Measurements from ENCODE around the gene ATMIN.

Gene ATMIN

DNA sequence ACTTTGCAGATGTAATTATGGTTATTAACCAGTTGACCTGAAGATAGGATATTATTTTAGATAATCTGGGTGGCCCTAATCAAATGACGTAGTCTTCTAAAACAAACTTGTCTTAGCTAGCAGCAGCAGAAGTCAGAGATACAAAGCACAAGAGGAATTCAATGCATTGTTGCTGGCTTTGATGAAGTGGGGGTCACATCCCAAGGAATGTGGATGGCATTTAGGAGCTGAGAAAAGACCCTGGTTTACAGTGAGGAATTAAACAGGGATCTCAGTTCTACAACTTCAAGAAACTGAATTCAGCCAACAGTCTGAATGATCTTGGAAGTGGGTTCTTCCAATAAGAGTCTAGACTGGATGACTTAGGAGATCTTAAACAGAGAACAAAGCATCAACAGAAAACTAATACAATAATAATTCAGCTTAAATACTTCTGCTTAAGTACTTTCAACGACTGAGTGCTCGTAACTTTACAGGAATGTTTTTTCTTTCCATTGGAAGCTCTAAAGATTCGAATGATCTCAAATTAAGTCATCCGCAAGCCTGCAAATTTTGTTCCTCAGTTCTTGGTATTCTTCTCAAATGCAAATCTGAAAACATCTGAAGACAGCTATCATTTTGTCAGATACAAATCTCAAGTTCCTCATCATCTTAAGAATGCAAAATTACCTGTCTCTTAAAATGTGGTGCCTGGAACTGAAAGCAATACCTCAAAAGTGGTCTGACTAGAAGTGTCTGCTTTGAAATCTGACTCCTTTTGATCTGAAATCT lies 38.1 kb downstream of the ATMIN start:
- no peak for DNase-seq

DNA sequence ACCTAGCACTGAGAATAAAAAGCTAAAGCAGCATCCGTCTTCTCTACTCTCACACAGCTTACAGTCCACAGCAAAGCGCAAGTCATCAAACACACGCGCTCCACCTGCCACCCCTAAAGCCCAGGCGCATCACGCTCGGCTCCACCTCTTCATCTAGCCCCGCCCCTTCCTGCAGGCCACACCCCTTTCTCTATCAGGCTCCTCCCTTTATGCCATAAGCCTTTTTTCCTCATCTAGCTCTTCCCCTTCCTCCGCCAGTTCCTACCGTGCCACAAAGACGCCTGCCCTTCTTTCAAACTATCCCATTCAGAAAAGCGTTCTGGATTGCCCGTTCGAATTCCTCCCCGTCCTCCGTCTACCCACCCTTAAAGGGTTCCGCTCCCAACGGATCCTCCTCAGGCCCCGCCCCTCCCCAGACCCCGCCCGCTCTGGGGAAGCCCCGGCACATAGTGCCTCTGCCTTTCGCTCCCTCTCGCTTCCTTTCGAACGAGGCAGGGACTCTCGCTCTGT lies 41.0 kb downstream of the ATMIN start:
- DNase-seq: peak; percentile 66

DNA sequence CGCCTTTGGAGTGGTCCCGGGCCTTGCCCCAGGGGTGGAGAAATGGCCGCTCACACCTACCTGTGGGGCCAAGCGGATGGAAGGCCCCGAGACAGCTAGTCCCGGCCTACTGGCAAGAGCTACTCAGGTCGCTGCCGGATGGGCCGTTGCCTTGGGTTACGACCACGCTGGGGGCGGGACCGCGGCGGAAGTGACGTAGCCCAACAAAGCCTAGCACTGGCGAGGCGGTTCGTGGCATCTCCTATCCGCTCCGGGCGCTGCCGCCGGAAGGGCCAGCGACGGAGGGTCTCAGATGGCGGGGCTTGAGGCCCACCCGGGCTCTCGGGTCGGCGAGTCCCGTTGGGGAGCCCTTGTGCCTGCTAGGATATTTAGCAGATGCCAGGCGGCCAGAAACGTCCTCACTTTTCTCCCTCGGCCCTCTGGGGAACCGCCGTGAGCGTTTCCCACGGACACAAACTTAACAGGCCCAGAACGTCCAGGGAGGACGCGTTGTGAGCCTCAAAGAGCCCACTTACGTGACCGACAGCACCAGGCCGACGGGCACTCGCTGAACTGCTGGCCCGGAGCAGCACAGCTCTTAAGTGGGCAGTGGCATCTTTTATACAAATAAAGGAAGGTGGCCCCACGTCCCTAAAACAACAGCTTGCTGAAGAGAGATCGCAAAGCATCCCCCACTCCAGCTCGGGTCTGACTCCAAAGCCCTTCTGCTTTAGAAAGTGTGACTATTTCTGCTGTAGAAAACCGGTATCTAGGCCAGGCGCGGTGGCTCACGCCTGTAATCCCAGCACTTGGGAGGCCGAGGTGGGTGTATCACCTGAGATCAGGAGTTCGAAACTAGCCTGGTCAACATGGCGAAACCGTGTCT lies 41.7 kb downstream of the ATMIN start, which contains the start of gene C16orf46:
TSS of gene C16orf46 (minus strand) at position 163 of the 865 bp plus-strand sequence. CDS start 13,283 bp downstream, outside the sequence.
- DNase-seq: peak; percentile 66

DNA sequence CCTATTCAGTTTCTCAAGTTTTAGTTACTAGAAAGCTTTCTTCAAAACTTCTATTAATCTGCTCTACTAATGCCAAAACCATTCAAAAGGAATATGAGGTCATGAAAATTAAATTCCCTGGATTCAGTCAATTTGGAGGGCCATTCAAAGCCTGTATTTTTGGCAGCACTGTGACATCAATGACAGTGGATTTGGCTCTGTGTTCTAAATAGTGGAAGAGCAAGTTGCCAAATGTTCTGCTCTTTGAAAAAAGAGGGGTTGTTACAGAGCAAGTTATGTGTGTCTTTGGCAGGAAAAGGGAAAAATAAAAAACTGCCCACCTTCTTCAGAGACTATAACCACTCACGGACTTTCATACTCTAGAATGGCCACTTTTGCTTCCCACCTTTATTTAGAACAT lies 44.6 kb downstream of the ATMIN start:
- DNase-seq: no peak

DNA sequence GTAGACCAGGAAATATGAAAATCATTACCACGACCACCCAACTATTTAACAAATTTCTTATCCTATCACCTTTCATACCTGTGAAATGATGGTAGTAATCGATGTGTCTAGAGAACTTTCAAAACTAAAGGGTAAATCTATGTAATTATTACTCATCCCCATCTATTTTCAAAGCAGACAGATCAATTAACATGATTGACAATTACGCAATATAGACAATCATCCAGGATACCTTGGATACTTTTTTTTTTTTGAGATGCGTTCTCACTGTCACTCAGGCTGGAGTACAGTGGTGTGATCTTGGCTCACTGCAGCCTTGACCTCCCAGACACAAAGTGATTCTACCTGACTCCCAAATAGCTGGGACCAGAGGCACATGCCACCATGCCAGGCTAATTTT lies 45.4 kb downstream of the ATMIN start:
- DNase-seq: no peak

DNA sequence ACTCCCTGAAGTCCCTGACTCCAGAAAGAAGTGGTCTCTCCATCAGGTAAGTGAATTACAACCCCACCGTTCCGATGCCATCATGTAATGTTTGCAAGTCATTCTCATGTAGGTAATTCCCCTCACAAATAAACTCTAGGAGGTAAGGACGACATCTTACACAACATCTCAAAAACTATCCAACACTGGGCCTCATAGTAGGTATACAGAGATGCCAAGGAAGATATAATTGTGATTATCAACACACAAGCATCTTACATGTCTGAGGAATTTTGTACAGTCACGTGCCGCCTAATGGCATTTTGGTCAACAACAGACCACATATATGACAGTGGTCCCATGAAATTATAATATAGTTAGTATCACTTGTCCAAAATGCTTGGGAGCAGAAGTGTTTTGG lies 53.2 kb downstream of the ATMIN start:
- DNase-seq: no peak

DNA sequence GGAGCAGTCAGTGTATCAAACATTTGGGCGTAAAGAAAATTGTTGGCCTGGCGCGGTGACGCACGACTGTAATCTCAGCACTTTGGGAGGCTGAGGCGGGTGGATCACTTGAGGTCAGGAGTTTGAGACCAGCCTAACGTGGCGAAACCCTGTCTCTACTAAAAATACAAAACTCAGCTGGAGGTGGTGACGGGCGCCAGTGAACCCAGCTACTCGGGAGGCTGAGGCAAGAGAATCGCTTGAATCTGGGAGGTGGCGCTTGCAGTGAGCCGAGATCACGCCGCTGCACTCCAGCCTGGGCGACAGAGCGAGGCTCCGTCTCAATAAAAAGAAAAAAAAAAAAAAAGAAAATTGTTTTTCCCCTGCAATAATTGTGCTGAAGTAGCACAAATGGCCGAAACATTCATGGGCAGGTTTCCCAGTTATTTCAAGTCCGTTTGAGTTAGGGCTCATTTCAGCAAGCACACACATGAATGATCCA lies 59.2 kb downstream of the ATMIN start:
- DNase-seq: no peak

DNA sequence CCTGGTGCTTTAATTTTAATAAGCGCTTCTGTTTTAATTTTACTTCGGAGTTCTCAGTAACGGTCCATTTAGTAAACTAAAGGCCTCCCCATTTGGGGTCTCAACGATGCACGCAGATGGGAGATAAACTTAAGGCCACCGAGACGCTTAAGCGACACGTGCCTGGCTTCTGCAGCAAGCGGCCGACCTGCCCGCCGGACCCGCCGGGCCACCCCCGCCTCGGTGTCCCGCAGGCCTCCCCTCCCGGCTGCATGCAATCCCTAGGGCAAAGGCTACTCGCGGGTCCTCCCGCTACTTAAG lies 60.0 kb downstream of the ATMIN start:
- no peak for DNase-seq

DNA sequence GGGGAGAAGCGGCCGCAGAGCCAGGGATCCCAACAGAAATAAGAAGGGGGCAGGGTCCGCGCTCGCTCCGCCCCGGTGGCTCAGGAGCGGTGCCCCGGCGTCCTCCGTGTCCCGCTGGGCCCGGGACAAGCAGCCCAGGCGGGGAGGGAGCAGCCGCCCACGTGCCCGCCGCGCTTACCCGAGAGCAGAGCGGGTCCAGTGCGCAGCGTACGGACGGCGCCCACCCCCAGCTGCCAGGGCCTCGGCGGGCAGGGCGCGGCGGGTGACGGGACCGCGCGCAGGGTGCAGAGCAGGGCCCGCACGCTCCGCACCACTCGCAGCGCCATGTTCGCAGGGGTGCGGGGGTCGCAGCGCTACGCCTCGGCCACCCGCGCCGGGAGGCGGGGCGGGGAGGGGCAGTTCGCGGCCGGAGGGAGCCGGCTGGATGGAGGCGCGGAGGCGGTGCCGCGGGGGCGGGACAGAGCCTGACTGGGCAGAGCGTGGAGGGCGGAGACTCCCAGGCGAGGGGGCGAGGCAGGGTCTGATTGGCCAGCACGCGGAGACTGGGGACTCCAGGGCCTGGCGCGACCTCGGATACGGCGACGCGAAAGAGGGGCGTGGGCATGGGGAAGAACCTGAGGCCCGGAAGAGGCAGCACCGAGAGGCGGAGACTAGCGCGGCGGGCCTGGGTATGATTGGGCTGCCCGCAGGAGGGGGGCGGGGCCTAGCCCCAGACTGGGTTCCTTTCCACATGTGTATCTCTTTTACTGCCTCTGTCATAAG lies 60.5 kb downstream of the ATMIN start, which contains the start of gene GCSH:
TSS of gene GCSH (minus strand) at position 443 of the 762 bp plus-strand sequence. CDS start at position 326, 117 bp downstream.
- DNase-seq: peak; percentile 85

DNA sequence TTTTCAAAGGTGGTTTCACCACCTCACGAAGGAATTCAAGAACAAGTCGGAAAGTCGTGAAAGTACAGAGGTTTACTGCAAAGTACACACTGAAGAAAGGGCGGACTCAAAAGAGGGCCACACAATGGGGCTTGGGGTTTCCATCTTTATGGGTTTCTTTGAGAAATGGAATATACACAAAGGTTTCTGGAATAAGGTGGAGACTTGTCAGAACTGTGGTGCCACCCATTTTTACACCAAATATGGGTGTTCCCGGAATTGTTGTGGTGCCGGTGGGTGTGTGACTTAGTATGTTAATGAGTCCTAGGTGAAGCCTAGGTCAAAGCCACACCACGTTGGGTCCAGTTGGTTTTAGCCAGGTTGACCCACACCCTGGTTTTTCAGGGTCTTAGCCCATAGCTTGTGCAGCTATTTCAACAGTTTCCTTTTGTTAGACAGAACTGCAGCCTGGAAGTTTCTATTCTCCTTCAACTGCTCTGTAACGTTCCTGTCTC lies 61.1 kb downstream of the ATMIN start:
- DNase-seq: no peak
